Measurements from ENCODE around the gene CALCB.
"Not testable (repeated sequence)": the region's sequence is repeated elsewhere in the genome, so short reads cannot be mapped to it uniquely, and the experiment has no call there.

The CALCB gene

GRCh38 chr11:15073361-15074205 lies at the start of gene CALCB:
CALCB (plus strand) TSS chr11:15073593; CDS start chr11:15074719, 1,126 bp downstream.
- DNase-seq (ENCODE audit: low read depth in 2 of 2) = no peak

- no peak for DNase-seq (ENCODE audit: low read depth in 2 of 2)
These were observed 46.4 kb upstream of the CALCB start for GRCh38 chr11:15027011-15027410.

- DNase-seq (ENCODE audit: low read depth in 2 of 2) = no peak
These were observed 45.4 kb upstream of the CALCB start for GRCh38 chr11:15027956-15028355.

GRCh38 chr11:15028379-15028778 lies 45.0 kb upstream of the CALCB start:
- DNase-seq (ENCODE audit: low read depth in 2 of 2) = no peak

- not testable (repeated sequence) for DNase-seq (ENCODE audit: low read depth in 2 of 2)
These were observed 41.4 kb upstream of the CALCB start for GRCh38 chr11:15031945-15032344.

- DNase-seq (ENCODE audit: low read depth in 2 of 2) = no peak
These were observed 38.6 kb upstream of the CALCB start for GRCh38 chr11:15034687-15035267.

- DNase-seq (ENCODE audit: low read depth in 2 of 2) = no peak
These were observed 38.1 kb upstream of the CALCB start for GRCh38 chr11:15035283-15035682.

GRCh38 chr11:15038963-15039362 lies 34.4 kb upstream of the CALCB start:
- no peak for DNase-seq (ENCODE audit: low read depth in 2 of 2)

GRCh38 chr11:15045209-15045608 lies 28.2 kb upstream of the CALCB start:
- no peak for DNase-seq (ENCODE audit: low read depth in 2 of 2)

- no peak for DNase-seq (ENCODE audit: low read depth in 2 of 2)
These were observed 27.5 kb upstream of the CALCB start for GRCh38 chr11:15045891-15046290.

GRCh38 chr11:15046673-15047072 lies 26.7 kb upstream of the CALCB start:
- not testable (repeated sequence) for DNase-seq (ENCODE audit: low read depth in 2 of 2)

- DNase-seq (ENCODE audit: low read depth in 2 of 2) = no peak
These were observed 24.8 kb upstream of the CALCB start for GRCh38 chr11:15048616-15049015.

GRCh38 chr11:15053191-15053685 lies 20.2 kb upstream of the CALCB start:
- DNase-seq (ENCODE audit: low read depth in 2 of 2) = no peak

- DNase-seq (ENCODE audit: low read depth in 2 of 2) = no peak
These were observed 17.6 kb upstream of the CALCB start for GRCh38 chr11:15055620-15056356.

- no peak for DNase-seq (ENCODE audit: low read depth in 2 of 2)
These were observed 16.1 kb upstream of the CALCB start for GRCh38 chr11:15057329-15057728.

GRCh38 chr11:15059132-15059915 lies 14.1 kb upstream of the CALCB start:
- DNase-seq (ENCODE audit: low read depth in 2 of 2) = no peak

GRCh38 chr11:15062599-15062998 lies 10.8 kb upstream of the CALCB start:
- DNase-seq (ENCODE audit: low read depth in 2 of 2) = no peak

GRCh38 chr11:15069751-15070150 lies 3.6 kb upstream of the CALCB start:
- DNase-seq (ENCODE audit: low read depth in 2 of 2) = not testable (repeated sequence)

GRCh38 chr11:15071556-15072255 lies 1.7 kb upstream of the CALCB start:
- no peak for DNase-seq (ENCODE audit: low read depth in 2 of 2)

GRCh38 chr11:15072551-15073143 lies 746 bp upstream of the CALCB start:
- no peak for DNase-seq (ENCODE audit: low read depth in 2 of 2)
